ENCODE results near the gene SEMA4D.

SEMA4D gene

GRCh38 chr9:89536145-89536574 lies 38.2 kb upstream of the SEMA4D start:
- H3K18ac ChIP-seq (ENCODE audit: low read length): no peak overlapping the region
- H4K5ac ChIP-seq (ENCODE audit: low read length): no peak overlapping the region
- H3K79me1 ChIP-seq (ENCODE audit: low read length): no peaks in the 10 kb centered on the region
- H2BK5ac ChIP-seq (ENCODE audit: low read length): no peak overlapping the region
- H2BK120ac ChIP-seq (ENCODE audit: low read depth, low read length): no peak overlapping the region
- no peak overlapping the region for H3K23ac ChIP-seq (ENCODE audit: low read length)
- H3K4me2 ChIP-seq (ENCODE audit: low read length): no peak overlapping the region
- H3K4me1 ChIP-seq (ENCODE audit: control insufficient read depth, low read depth, low read length): no peaks in the 10 kb centered on the region
- no CpG with 5 or more reads among the region's 5 CpGs for WGBS (ENCODE audit: extremely low coverage, insufficient coverage, low lambda C conversion rate)
- H3K79me2 ChIP-seq (ENCODE audit: control insufficient read depth, insufficient read depth, low read length): no peaks in the 10 kb centered on the region
- H2AK5ac ChIP-seq (ENCODE audit: low read length): no peak overlapping the region
- H3K56ac ChIP-seq (ENCODE audit: low read length): no peak overlapping the region
- no peak overlapping the region for H3K4me3 ChIP-seq (ENCODE audit: low read length)
- no peak for DNase-seq
- H3K9ac ChIP-seq (ENCODE audit: low read length): no peak overlapping the region
- H2BK15ac ChIP-seq (replicated peaks; ENCODE audit: low read depth): no peak overlapping the region
- H3K27ac ChIP-seq (ENCODE audit: low read depth, low read length): no peak overlapping the region
- H3K36me3 ChIP-seq (ENCODE audit: control insufficient read depth, insufficient read depth, low read length): no peaks in the 10 kb centered on the region
- H3K27me3 ChIP-seq (ENCODE audit: insufficient read depth, low read length, poor library complexity): no peaks in the 10 kb centered on the region
- H4K8ac ChIP-seq (ENCODE audit: low read depth, low read length): no peak overlapping the region
- no peak overlapping the region for H3K4ac ChIP-seq (ENCODE audit: low read depth, low read length)

- no peak overlapping the region for H2BK15ac ChIP-seq (replicated peaks; ENCODE audit: low read depth)
- H3K36me3 ChIP-seq (ENCODE audit: control insufficient read depth, insufficient read depth, low read length): no peaks in the 10 kb centered on the region
- no peaks in the 10 kb centered on the region for H3K27me3 ChIP-seq (ENCODE audit: insufficient read depth, low read length, poor library complexity)
- no peak overlapping the region for H3K4ac ChIP-seq (ENCODE audit: low read depth, low read length)
- no peak overlapping the region for H3K18ac ChIP-seq (ENCODE audit: low read length)
- no peak overlapping the region for H4K8ac ChIP-seq (ENCODE audit: low read depth, low read length)
- H3K9ac ChIP-seq (ENCODE audit: low read length): no peak overlapping the region
- no peak overlapping the region for H3K56ac ChIP-seq (ENCODE audit: low read length)
- no peaks in the 10 kb centered on the region for H3K79me2 ChIP-seq (ENCODE audit: control insufficient read depth, insufficient read depth, low read length)
- no peak overlapping the region for H3K27ac ChIP-seq (ENCODE audit: low read depth, low read length)
- H3K4me2 ChIP-seq (ENCODE audit: low read length): no peak overlapping the region
- H2AK5ac ChIP-seq (ENCODE audit: low read length): no peak overlapping the region
- no CpG with 5 or more reads among the region's 3 CpGs for WGBS (ENCODE audit: extremely low coverage, insufficient coverage, low lambda C conversion rate)
- no peaks in the 10 kb centered on the region for H3K4me1 ChIP-seq (ENCODE audit: control insufficient read depth, low read depth, low read length)
- no peak overlapping the region for H2BK120ac ChIP-seq (ENCODE audit: low read depth, low read length)
- H4K5ac ChIP-seq (ENCODE audit: low read length): no peak overlapping the region
- no peaks in the 10 kb centered on the region for H3K79me1 ChIP-seq (ENCODE audit: low read length)
- DNase-seq: no peak
- no peak overlapping the region for H3K4me3 ChIP-seq (ENCODE audit: low read length)
- no peak overlapping the region for H3K23ac ChIP-seq (ENCODE audit: low read length)
- H2BK5ac ChIP-seq (ENCODE audit: low read length): no peak overlapping the region
Measured at GRCh38 chr9:89535461-89535860, 37.5 kb upstream of the SEMA4D start.

GRCh38 chr9:89534515-89535287 lies 36.8 kb upstream of the SEMA4D start:
- Histone ChIP-seq H3K4me3 (ENCODE audit: low read length) (no peak overlapping the region), H2BK15ac (replicated peaks; ENCODE audit: low read depth) (no peak overlapping the region), H3K4me2 (ENCODE audit: low read length) (no peak overlapping the region), H2AK5ac (ENCODE audit: low read length) (no peak overlapping the region), H3K79me2 (ENCODE audit: control insufficient read depth, insufficient read depth, low read length) (no peaks in the 10 kb centered on the region), H3K27ac (ENCODE audit: low read depth, low read length) (no peak overlapping the region), H2BK120ac (ENCODE audit: low read depth, low read length) (no peak overlapping the region), H3K4me1 (ENCODE audit: control insufficient read depth, low read depth, low read length) (no peaks in the 10 kb centered on the region), H4K8ac (ENCODE audit: low read depth, low read length) (no peak overlapping the region), H3K56ac (ENCODE audit: low read length) (no peak overlapping the region), H3K36me3 (ENCODE audit: control insufficient read depth, insufficient read depth, low read length) (no peaks in the 10 kb centered on the region), H3K4ac (ENCODE audit: low read depth, low read length) (no peak overlapping the region), H3K9ac (ENCODE audit: low read length) (no peak overlapping the region), H3K79me1 (ENCODE audit: low read length) (no peaks in the 10 kb centered on the region), H3K18ac (ENCODE audit: low read length) (no peak overlapping the region), H4K5ac (ENCODE audit: low read length) (no peak overlapping the region), H3K23ac (ENCODE audit: low read length) (no peak overlapping the region), H2BK5ac (ENCODE audit: low read length) (no peak overlapping the region), H3K27me3 (ENCODE audit: insufficient read depth, low read length, poor library complexity) (no peaks in the 10 kb centered on the region)
- no CpG with 5 or more reads among the region's 13 CpGs for WGBS (ENCODE audit: extremely low coverage, insufficient coverage, low lambda C conversion rate)
- no peak for DNase-seq

- Histone ChIP-seq H3K79me2 (ENCODE audit: control insufficient read depth, insufficient read depth, low read length) (no peaks in the 10 kb centered on the region), H2BK120ac (ENCODE audit: low read depth, low read length) (no peak overlapping the region), H3K9ac (ENCODE audit: low read length) (no peak overlapping the region), H3K36me3 (ENCODE audit: control insufficient read depth, insufficient read depth, low read length) (no peaks in the 10 kb centered on the region), H2AK5ac (ENCODE audit: low read length) (no peak overlapping the region), H3K4me3 (ENCODE audit: low read length) (no peak overlapping the region), H3K27me3 (ENCODE audit: insufficient read depth, low read length, poor library complexity) (no peaks in the 10 kb centered on the region), H3K56ac (ENCODE audit: low read length) (no peak overlapping the region), H3K27ac (ENCODE audit: low read depth, low read length) (no peak overlapping the region), H3K23ac (ENCODE audit: low read length) (no peak overlapping the region), H4K5ac (ENCODE audit: low read length) (no peak overlapping the region), H3K4ac (ENCODE audit: low read depth, low read length) (no peak overlapping the region), H2BK15ac (replicated peaks; ENCODE audit: low read depth) (no peak overlapping the region), H3K18ac (ENCODE audit: low read length) (no peak overlapping the region), H2BK5ac (ENCODE audit: low read length) (no peak overlapping the region), H4K8ac (ENCODE audit: low read depth, low read length) (no peak overlapping the region), H3K79me1 (ENCODE audit: low read length) (no peaks in the 10 kb centered on the region), H3K4me2 (ENCODE audit: low read length) (no peak overlapping the region), H3K4me1 (ENCODE audit: control insufficient read depth, low read depth, low read length) (no peaks in the 10 kb centered on the region)
- DNase-seq: peak; percentile 24
- no CpG with 5 or more reads among the region's 10 CpGs for WGBS (ENCODE audit: extremely low coverage, insufficient coverage, low lambda C conversion rate)
Measured at GRCh38 chr9:89533411-89534095, 35.6 kb upstream of the SEMA4D start.

- Histone ChIP-seq H4K5ac (ENCODE audit: low read length) (no peak overlapping the region), H2BK120ac (ENCODE audit: low read depth, low read length) (no peak overlapping the region), H3K36me3 (ENCODE audit: control insufficient read depth, insufficient read depth, low read length) (no peaks in the 10 kb centered on the region), H3K23ac (ENCODE audit: low read length) (no peak overlapping the region), H2BK5ac (ENCODE audit: low read length) (no peak overlapping the region), H3K4ac (ENCODE audit: low read depth, low read length) (no peak overlapping the region), H3K79me1 (ENCODE audit: low read length) (no peaks in the 10 kb centered on the region), H3K56ac (ENCODE audit: low read length) (no peak overlapping the region), H3K4me1 (ENCODE audit: control insufficient read depth, low read depth, low read length) (no peaks in the 10 kb centered on the region), H3K4me2 (ENCODE audit: low read length) (no peak overlapping the region), H4K8ac (ENCODE audit: low read depth, low read length) (no peak overlapping the region), H3K18ac (ENCODE audit: low read length) (no peak overlapping the region), H2AK5ac (ENCODE audit: low read length) (no peak overlapping the region), H2BK15ac (replicated peaks; ENCODE audit: low read depth) (no peak overlapping the region), H3K4me3 (ENCODE audit: low read length) (no peak overlapping the region), H3K27me3 (ENCODE audit: insufficient read depth, low read length, poor library complexity) (no peaks in the 10 kb centered on the region), H3K9ac (ENCODE audit: low read length) (no peak overlapping the region), H3K79me2 (ENCODE audit: control insufficient read depth, insufficient read depth, low read length) (no peaks in the 10 kb centered on the region), H3K27ac (ENCODE audit: low read depth, low read length) (no peak overlapping the region)
- DNase-seq: no peak
- no CpG with 5 or more reads among the region's 1 CpG for WGBS (ENCODE audit: extremely low coverage, insufficient coverage, low lambda C conversion rate)
Measured at GRCh38 chr9:89532944-89533343, 35.0 kb upstream of the SEMA4D start.

Measured in mesendoderm (in vitro differentiated cells).